HCT116 (cell line): ENCODE measurements around the gene ZSCAN1. TPM values are rescaled to one million over a fixed set of nuclear protein-coding genes. Genes with fewer than 3 reads are reported as not detected.

Experiments
- ATAC-seq: fragments of 200-7000 bp; cut with Tn5 transposase; 2 replicates; pipeline ENCODE4 v1.9.1; 2020; ENCODE audit warnings: mild to moderate bottlenecking, moderate library complexity
- BruUV-seq: library from RNA; stranded (reverse); fragments of 400-500 nt; replicated peaks from 2 replicates; lab custom pipeline; 2021; lab: Mats Ljungman, UMichigan
- CTCF ChIA-PET: fragments of 300-600 bp; sonication (Branson Sonifier 250); formaldehyde crosslinking; loops from one replicate; lab custom pipeline; 2021; ENCODE audit warnings: antibody characterized with exemption; lab: Charles Lee
- POLR2A ChIA-PET: fragments of 300-600, 350-600 bp; sonication (Branson Sonifier 250); formaldehyde crosslinking; loops from one replicate; lab custom pipeline; 2021; ENCODE audit warnings: antibody characterized with exemption; lab: Charles Lee
- RAD21 ChIA-PET, 2 experiments: fragments of 300-600 bp; sonication (Branson Sonifier 250); formaldehyde crosslinking; loops; one replicate each; lab custom pipeline; 2023; ENCODE audit warnings: low total read pairs in 2 of 2; ENCODE audit not compliant: uncharacterized antibody in 2 of 2, unreplicated experiment in 2 of 2, low non-redundant PET in 1 of 2; lab: Charles Lee
- DNase-seq: peaks from one replicate; pipeline ENCODE4 v3.0.0-alpha.2; 2010; ENCODE audit warnings: low read depth, low spot score
- H2AFZ ChIP-seq: fragments of 200-600 bp; shearing (Covaris generic), sonication (generic); 2 replicates; pipeline ENCODE4 v1.6.1; 2017; ENCODE audit warnings: low read depth, mixed run types, mixed read lengths, antibody characterized with exemption, low read length; ENCODE audit not compliant: poor library complexity, severe bottlenecking
- H3K27ac ChIP-seq: 2 replicates; pipeline ENCODE4 v1.5.1; 2012; ENCODE audit warnings: low read depth, low read length
- H3K27me3 ChIP-seq: fragments of 200-600 bp; sonication (generic); 2 replicates; pipeline ENCODE4 v1.6.1; 2016; ENCODE audit warnings: mixed run types, low read length, mixed read lengths; ENCODE audit not compliant: insufficient read depth
- H3K36me3 ChIP-seq, 2 experiments: fragments of 200-500 bp in 1 of 2; fragments of 200-600 bp in 1 of 2; sonication (Bioruptor generic) in 1 of 2; sonication (generic) in 1 of 2; 2 replicates each; pipeline versions ENCODE4 v1.5.1 to v1.6.1; 2014 to 2016; ENCODE audit warnings: low read length in 2 of 2, inconsistent platforms in 1 of 2, mixed read lengths in 1 of 2, mixed run types in 1 of 2; ENCODE audit not compliant: insufficient read depth in 2 of 2, control insufficient read depth in 1 of 2
- H3K4me1 ChIP-seq, 2 experiments: fragments of 200-600 bp in 1 of 2; sonication (generic) in 1 of 2; 2 replicates each; pipeline versions ENCODE4 v1.5.1 to v1.6.1; 2012 to 2017; ENCODE audit warnings: low read length in 2 of 2, inconsistent platforms in 1 of 2, mild to moderate bottlenecking in 1 of 2, mixed read lengths in 1 of 2, mixed run types in 1 of 2, moderate library complexity in 1 of 2; ENCODE audit not compliant: insufficient read depth in 2 of 2, control insufficient read depth in 1 of 2
- H3K4me2 ChIP-seq: fragments of 200-600 bp; sonication (generic); 2 replicates; pipeline ENCODE4 v1.6.1; 2017; ENCODE audit warnings: mixed run types, low read length, mixed read lengths
- H3K4me3 ChIP-seq, 2 experiments: fragments of 200-600 bp in 1 of 2; sonication (generic) in 1 of 2; replicated peaks in 1 of 2; 2 replicates each; pipeline ENCODE4 v1.5.1; 2011 to 2016; ENCODE audit warnings: low read length in 2 of 2, control low read depth in 1 of 2, low read depth in 1 of 2, mild to moderate bottlenecking in 1 of 2, mixed read lengths in 1 of 2, mixed run types in 1 of 2
- H3K79me2 ChIP-seq: fragments of 200-600 bp; sonication (generic); 2 replicates; pipeline ENCODE4 v1.6.1; 2017; ENCODE audit warnings: mild to moderate bottlenecking, mixed run types, low read length, moderate library complexity, mixed read lengths; ENCODE audit not compliant: insufficient read depth
- H3K9ac ChIP-seq: fragments of 200-600 bp; sonication (generic); 2 replicates; pipeline ENCODE4 v1.6.1; 2016; ENCODE audit warnings: low read length, mixed read lengths
- H3K9me2 ChIP-seq: fragments of 200-600 bp; sonication (generic), shearing (Covaris generic); 2 replicates; pipeline ENCODE4 v1.6.1; 2017; ENCODE audit warnings: mixed run types, mild to moderate bottlenecking, moderate library complexity; ENCODE audit not compliant: insufficient read depth
- H3K9me3 ChIP-seq, 2 experiments: fragments of 200-500 bp in 1 of 2; fragments of 200-600 bp in 1 of 2; sonication (Bioruptor generic) in 1 of 2; sonication (generic) in 1 of 2; 2 replicates each; pipeline ENCODE4 v1.6.1; 2014 to 2017; ENCODE audit warnings: low read length in 2 of 2, mixed read lengths in 2 of 2, inconsistent platforms in 1 of 2, low read depth in 1 of 2, mild to moderate bottlenecking in 1 of 2, mixed run types in 1 of 2, moderate library complexity in 1 of 2; ENCODE audit not compliant: control insufficient read depth in 1 of 2, insufficient read depth in 1 of 2
- H4K20me1 ChIP-seq: fragments of 200-600 bp; sonication (generic), shearing (Covaris generic); 2 replicates; pipeline ENCODE4 v1.6.1; 2017; ENCODE audit warnings: mixed run types, mild to moderate bottlenecking, moderate library complexity; ENCODE audit not compliant: insufficient read depth
- CBX3 ChIP-seq: IDR thresholded peaks from 2 replicates; pipeline ENCODE4 v1.6.1; 2012; ENCODE audit warnings: low read depth
- EGR1 ChIP-seq: IDR thresholded peaks from 2 replicates; pipeline ENCODE4 v1.6.1; 2012; ENCODE audit warnings: low read depth
- EZH2 ChIP-seq: fragments of 200-600 bp; sonication (generic); IDR thresholded peaks from 2 replicates; pipeline ENCODE4 v1.6.1; 2017; ENCODE audit warnings: antibody characterized with exemption, mixed run types
- EZH2phosphoT487 ChIP-seq: fragments of 200-600 bp; IDR thresholded peaks from 2 replicates; pipeline ENCODE4 v1.6.1; 2018; ENCODE audit warnings: antibody characterized with exemption, borderline replicate concordance
- FOSL1 ChIP-seq: IDR thresholded peaks from 2 replicates; pipeline ENCODE4 v1.6.1; 2012; ENCODE audit warnings: low read depth
- JUND ChIP-seq: IDR thresholded peaks from 2 replicates; pipeline ENCODE4 v1.6.1; 2012
- POLR2A ChIP-seq: IDR thresholded peaks from 2 replicates; pipeline ENCODE4 v1.7.0; 2011; ENCODE audit warnings: borderline replicate concordance; ENCODE audit not compliant: insufficient read depth, insufficient read length; ENCODE audit errors: extremely low read depth
- POLR2AphosphoS5 ChIP-seq: IDR thresholded peaks from 2 replicates; pipeline ENCODE4 v1.6.1; 2011; ENCODE audit warnings: mild to moderate bottlenecking, low read depth, low read length, moderate library complexity
- SIN3A ChIP-seq: IDR thresholded peaks from 2 replicates; pipeline ENCODE4 v1.6.1; 2012; ENCODE audit warnings: low read depth
- SP1 ChIP-seq: IDR thresholded peaks from 2 replicates; pipeline ENCODE4 v1.6.1; 2012; ENCODE audit warnings: low read depth
- SRF ChIP-seq: IDR thresholded peaks from 2 replicates; pipeline ENCODE4 v1.6.1; 2012; ENCODE audit warnings: low read depth
- ZNF274 ChIP-seq: fragments of 200-500 bp; sonication (Bioruptor generic); IDR thresholded peaks from 2 replicates; pipeline ENCODE4 v1.6.1; 2014; ENCODE audit warnings: mild to moderate bottlenecking, low read depth, low read length, inconsistent platforms
- intact Hi-C: fragments of 100-400 bp; cut with micrococcal nuclease; formaldehyde crosslinking; loops from 2 replicates; pipeline ENCODE4 v1.10.0; 2022
- total RNA-seq: library from RNA; stranded (reverse); gene quantifications from one replicate; pipeline ENCODE4 v1.2.1, GENCODE V29; 2021; ENCODE audit not compliant: unreplicated experiment
- TF ChIP-seq, protein P1 (sequence below), 3 experiments: fragments of 200-600 bp in 1 of 3; sonication (generic) in 1 of 3; IDR thresholded peaks in 2 of 3; conservative IDR thresholded peaks in 1 of 3; 2 replicates each; pipeline ENCODE4 v1.5.1; 2012 to 2017; ENCODE audit warnings: low read depth in 2 of 3, low read length in 2 of 3, antibody characterized with exemption in 1 of 3, borderline replicate concordance in 1 of 3, control low read depth in 1 of 3, mild to moderate bottlenecking in 1 of 3, mixed read lengths in 1 of 3, mixed run types in 1 of 3, moderate library complexity in 1 of 3; ENCODE audit not compliant: insufficient read depth in 1 of 3
- TF ChIP-seq, protein P2 (sequence below): IDR thresholded peaks from 2 replicates; pipeline ENCODE4 v1.6.1; 2012; ENCODE audit warnings: low read depth

ZSCAN1 gene
- total RNA-seq, 1 experiment from 2014 or later = not detected

DNA sequence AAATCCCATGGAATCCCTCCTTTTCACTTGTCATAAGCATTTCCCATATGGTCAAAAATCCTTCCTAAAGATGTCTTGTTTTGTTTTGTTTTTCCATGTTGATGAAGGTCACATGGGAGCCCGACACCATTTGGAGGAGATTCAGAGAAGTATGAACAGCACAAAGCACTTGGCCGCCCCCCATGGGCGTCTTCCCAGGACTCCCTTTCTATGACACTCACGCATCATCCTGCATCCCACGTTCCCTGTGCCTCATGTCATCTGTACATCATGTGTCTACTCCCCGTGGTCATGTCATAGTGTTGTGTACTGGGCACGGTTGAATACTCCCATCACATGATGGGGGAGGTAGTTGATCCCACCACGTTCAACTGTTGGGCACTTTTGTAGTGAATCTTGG is 2.0 kb downstream of the ZSCAN1 start:
- H3K4me2 ChIP-seq = no peak overlapping the region
- intact Hi-C loops = no loop called here
- H4K20me1 ChIP-seq = no peaks in the 10 kb centered on the region
- ATAC-seq = no peak
- no peaks in the 10 kb centered on the region for H3K79me2 ChIP-seq
- CTCF ChIA-PET = no interaction called here
- H3K9me3 ChIP-seq = peaks cover 0 to 10% of the 10 kb centered on the region in 2 experiments; a peak in 2 of 4 replicates
- H3K4me3 ChIP-seq = no peak overlapping the region
- H2AFZ ChIP-seq = no peak overlapping the region
- RAD21 ChIA-PET = no interaction called here
- no peak overlapping the region for H3K9ac ChIP-seq
- POLR2A ChIA-PET = no interaction called here
- H3K4me1 ChIP-seq = no peaks in the 10 kb centered on the region
- BruUV-seq = no TSS peak
- TF ChIP-seq POLR2A (no peak), JUND (no peak), EZH2phosphoT487 (no peak), CBX3 (no peak), EZH2 (no peak), EGR1 (no peak), SP1 (no peak), ZNF274 (no peak), FOSL1 (no peak), SRF (no peak), SIN3A (no peak), POLR2AphosphoS5 (no peak)
- TF ChIP-seq, protein P1, sequence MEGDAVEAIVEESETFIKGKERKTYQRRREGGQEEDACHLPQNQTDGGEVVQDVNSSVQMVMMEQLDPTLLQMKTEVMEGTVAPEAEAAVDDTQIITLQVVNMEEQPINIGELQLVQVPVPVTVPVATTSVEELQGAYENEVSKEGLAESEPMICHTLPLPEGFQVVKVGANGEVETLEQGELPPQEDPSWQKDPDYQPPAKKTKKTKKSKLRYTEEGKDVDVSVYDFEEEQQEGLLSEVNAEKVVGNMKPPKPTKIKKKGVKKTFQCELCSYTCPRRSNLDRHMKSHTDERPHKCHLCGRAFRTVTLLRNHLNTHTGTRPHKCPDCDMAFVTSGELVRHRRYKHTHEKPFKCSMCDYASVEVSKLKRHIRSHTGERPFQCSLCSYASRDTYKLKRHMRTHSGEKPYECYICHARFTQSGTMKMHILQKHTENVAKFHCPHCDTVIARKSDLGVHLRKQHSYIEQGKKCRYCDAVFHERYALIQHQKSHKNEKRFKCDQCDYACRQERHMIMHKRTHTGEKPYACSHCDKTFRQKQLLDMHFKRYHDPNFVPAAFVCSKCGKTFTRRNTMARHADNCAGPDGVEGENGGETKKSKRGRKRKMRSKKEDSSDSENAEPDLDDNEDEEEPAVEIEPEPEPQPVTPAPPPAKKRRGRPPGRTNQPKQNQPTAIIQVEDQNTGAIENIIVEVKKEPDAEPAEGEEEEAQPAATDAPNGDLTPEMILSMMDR (IDR thresholded peaks at IDR 0.05 in 2 of 3, conservative IDR thresholded peaks at IDR 0.05 in 1 of 3; ENCODE audit: borderline replicate concordance in 1 of 3, insufficient read depth in 1 of 3, low read depth in 2 of 3, low read length in 2 of 3) = no peak
- TF ChIP-seq, protein P2, sequence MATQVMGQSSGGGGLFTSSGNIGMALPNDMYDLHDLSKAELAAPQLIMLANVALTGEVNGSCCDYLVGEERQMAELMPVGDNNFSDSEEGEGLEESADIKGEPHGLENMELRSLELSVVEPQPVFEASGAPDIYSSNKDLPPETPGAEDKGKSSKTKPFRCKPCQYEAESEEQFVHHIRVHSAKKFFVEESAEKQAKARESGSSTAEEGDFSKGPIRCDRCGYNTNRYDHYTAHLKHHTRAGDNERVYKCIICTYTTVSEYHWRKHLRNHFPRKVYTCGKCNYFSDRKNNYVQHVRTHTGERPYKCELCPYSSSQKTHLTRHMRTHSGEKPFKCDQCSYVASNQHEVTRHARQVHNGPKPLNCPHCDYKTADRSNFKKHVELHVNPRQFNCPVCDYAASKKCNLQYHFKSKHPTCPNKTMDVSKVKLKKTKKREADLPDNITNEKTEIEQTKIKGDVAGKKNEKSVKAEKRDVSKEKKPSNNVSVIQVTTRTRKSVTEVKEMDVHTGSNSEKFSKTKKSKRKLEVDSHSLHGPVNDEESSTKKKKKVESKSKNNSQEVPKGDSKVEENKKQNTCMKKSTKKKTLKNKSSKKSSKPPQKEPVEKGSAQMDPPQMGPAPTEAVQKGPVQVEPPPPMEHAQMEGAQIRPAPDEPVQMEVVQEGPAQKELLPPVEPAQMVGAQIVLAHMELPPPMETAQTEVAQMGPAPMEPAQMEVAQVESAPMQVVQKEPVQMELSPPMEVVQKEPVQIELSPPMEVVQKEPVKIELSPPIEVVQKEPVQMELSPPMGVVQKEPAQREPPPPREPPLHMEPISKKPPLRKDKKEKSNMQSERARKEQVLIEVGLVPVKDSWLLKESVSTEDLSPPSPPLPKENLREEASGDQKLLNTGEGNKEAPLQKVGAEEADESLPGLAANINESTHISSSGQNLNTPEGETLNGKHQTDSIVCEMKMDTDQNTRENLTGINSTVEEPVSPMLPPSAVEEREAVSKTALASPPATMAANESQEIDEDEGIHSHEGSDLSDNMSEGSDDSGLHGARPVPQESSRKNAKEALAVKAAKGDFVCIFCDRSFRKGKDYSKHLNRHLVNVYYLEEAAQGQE = no peak
- no peaks in the 10 kb centered on the region for H3K9me2 ChIP-seq
- H3K27me3 ChIP-seq = no peaks in the 10 kb centered on the region
- no peak for DNase-seq
- no peaks in the 10 kb centered on the region for H3K36me3 ChIP-seq
- H3K27ac ChIP-seq = no peak overlapping the region
